Measurements from ENCODE around the gene RBM3.
"Not testable (repeated sequence)": the region's sequence is repeated elsewhere in the genome, so short reads cannot be mapped to it uniquely, and the experiment has no call there.

The RBM3 gene

DNA sequence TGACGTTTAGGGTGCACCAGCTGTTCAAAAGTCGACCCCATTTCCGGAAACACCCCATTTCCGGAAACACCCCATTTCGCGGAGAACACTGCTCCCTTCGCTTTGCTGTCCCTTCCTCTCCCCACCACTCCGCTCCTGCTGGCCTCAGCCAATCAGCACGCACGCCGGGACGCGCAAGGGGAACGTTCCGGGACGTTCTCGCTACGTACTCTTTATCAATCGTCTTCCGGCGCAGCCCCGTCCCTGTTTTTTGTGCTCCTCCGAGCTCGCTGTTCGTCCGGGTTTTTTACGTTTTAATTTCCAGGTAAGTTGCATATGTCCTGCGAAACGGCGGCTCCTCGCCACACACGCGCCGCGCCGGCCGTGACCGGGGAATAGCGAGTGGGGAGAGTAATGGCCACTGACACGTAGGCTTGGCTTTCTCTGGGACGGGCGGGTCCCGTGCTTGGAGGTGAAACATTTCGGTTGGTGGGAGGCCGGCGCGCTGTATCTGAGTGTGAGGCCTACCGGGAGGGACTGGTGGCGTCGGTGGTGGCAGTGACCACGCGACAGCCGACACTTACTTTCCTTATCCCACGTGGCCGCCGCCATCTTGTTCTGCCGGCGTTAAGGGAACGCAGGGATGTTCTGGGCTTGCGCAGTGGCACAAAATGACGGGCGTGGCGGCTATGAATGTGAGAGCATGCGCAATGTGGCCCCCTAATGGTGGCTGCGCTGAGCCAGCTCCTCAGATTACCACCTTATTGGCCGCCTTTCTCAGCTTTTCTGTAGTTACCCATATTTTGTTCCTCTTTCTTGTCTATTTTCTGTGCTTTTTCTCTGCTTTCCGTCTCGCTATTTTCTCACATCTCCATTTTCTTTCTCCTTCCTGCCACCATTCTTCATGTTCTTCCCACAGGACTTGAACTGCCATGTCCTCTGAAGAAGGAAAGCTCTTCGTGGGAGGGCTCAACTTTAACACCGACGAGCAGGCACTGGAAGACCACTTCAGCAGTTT, at the start of gene RBM3:
Gene RBM3, plus strand, starts transcription at position 215 of the 997 bp plus-strand sequence. Its CDS starts 697 bp downstream, at position 912.
- H3K4me3 ChIP-seq (ENCODE audit: low read depth, low read length) = peak within 1 kb of the TSS; percentile 67
- TF ChIP-seq, protein P1, sequence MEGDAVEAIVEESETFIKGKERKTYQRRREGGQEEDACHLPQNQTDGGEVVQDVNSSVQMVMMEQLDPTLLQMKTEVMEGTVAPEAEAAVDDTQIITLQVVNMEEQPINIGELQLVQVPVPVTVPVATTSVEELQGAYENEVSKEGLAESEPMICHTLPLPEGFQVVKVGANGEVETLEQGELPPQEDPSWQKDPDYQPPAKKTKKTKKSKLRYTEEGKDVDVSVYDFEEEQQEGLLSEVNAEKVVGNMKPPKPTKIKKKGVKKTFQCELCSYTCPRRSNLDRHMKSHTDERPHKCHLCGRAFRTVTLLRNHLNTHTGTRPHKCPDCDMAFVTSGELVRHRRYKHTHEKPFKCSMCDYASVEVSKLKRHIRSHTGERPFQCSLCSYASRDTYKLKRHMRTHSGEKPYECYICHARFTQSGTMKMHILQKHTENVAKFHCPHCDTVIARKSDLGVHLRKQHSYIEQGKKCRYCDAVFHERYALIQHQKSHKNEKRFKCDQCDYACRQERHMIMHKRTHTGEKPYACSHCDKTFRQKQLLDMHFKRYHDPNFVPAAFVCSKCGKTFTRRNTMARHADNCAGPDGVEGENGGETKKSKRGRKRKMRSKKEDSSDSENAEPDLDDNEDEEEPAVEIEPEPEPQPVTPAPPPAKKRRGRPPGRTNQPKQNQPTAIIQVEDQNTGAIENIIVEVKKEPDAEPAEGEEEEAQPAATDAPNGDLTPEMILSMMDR (IDR thresholded peaks at IDR 0.05; ENCODE audit: low read depth, low read length) = no peak

DNA sequence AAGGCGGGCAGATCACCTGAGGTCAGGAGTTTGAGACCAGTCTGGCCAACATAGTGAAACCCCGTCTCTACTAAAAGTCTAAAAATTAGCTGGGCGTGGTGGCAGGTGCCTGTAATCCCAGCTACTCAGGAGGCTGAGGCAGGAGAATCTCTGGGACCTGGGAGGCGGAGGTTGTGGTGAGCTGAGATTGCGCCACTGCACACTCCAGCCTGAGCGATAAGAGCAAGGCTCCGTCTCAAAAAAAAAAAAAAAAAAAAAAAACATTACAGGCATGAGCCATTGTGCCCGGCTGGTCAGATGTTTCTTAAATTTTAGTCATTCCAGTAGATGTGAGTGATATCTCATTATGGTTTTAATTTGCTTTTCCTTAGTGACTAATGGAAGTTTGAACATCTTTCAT, 48.4 kb upstream of the RBM3 start:
- H3K4me3 ChIP-seq (ENCODE audit: low read depth, low read length) = not testable (repeated sequence)

DNA sequence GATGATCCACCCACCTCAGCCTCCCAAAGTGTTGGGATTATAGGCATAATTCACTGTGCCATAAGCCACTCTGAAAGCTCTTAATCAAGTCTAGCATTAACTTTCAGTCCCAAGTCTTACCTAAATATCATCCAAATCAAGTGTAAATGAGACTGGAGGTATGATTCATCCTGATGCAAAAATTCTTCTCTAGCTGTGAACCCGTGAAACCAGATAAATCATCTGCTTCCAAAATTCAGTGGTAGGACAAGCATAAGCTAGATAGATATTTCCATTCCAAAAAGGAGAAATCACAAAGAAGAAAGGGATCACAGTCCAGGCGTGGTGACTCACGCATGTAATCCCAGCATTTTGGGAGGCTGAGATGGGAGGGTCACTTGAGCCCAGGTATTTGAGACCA, 43.5 kb upstream of the RBM3 start:
- no peak overlapping the region for H3K4me3 ChIP-seq (ENCODE audit: low read depth, low read length)
- TF ChIP-seq, protein P1 (IDR thresholded peaks at IDR 0.05; ENCODE audit: low read depth, low read length) = no peak

DNA sequence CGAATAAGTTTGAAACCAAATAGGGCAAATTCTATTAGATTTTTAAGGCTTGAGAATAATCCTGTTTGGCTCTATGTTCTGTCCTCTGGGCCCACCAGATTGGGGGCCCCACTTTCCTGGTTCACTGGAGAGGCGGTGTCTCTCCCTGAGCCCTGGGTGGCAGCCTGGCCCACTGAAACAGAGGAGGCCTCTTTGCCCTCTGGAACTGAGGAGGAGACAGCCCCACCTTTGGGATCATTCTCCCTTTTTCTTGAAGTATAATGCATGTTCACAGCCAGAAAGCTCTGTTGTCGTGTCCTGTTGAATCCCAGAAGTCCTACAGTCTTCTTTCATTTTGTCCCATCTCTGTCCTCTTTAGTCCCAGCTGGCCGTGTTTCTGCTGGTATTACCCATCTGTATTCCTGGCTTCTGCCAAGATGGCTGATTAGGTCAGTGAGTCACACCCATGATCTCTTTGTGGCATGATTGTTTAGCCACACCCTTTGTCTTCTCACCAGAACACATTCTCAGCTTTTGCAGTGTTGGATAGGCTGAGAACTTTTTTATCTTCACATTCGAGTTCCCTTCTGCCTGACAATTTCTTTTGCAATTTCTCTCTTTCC, 42.8 kb upstream of the RBM3 start:
- TF ChIP-seq, protein P1 (IDR thresholded peaks at IDR 0.05; ENCODE audit: low read depth, low read length) = no peak
- H3K4me3 ChIP-seq (ENCODE audit: low read depth, low read length) = no peak overlapping the region

DNA sequence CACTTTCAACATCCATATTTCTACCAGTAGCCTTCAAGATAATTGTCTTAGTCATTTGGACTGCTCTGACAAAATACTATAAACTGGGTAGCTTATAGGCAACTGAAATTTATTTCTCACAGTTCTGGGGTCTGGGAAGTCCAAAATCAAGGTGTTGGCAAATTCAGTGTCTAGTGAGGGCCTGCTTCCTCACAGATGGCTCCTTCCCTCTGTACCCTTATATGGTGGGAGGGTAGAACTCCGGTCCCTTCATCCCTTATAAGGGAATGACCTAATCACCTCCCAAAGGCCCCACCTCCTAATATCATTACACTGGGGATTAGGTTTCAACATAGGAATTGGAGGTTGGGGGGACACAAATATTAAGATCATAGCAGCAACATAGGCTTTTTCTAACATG, 42.1 kb upstream of the RBM3 start:
- TF ChIP-seq, protein P1 (IDR thresholded peaks at IDR 0.05; ENCODE audit: low read depth, low read length) = no peak
- H3K4me3 ChIP-seq (ENCODE audit: low read depth, low read length) = no peak overlapping the region

DNA sequence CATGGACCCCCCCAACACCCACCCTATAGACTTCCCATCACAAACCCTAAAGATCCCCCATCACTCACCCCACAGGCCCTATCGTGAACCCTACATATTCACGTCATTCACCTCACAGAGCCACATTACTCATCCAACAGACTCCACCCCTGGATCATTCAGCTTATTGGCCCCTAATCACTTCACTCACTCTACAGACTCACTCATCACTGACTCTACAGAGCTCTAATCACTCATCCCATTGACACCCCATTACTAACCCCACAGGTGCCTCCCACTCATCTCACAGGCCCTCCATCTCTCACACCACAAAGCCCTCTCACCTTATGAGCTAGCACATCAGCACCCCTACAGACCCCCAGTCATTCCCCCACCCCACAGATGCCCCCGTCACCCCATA, 41.1 kb upstream of the RBM3 start:
- TF ChIP-seq, protein P1 (IDR thresholded peaks at IDR 0.05; ENCODE audit: low read depth, low read length) = no peak
- no peak overlapping the region for H3K4me3 ChIP-seq (ENCODE audit: low read depth, low read length)

DNA sequence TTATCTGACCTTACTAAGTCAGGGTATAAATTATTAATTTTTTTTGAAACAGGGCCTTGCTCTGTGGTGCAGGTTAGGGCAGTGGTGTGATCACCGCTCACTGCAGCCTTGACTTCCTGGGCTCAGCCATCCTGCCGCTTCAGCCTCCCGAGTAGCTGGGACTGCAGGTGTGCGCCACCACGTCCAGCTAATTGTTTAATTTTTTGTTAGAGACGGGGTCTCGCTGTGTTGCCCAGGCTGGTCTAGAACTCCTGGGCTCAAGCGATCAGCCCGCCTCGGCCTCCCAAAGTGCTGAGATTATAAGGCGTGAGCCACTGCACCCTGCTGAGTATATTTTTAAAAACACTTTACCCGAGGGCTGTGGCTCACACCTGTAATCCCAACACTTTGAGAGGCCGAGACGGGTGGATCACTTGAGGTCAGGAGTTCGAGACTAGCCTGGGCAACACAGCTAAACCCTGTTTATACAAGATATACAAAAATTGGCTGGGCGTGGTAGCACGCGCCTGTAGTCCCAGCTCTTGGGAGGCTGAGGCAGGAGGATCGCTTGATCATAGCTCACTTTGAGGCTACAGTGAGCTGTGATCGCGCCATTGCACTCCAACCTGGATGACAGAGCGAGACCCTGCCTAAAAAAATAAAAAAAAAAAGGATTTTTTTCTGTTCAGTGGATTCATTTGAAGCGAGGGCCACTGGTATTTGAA, 35.5 kb upstream of the RBM3 start:
- TF ChIP-seq, protein P1 (IDR thresholded peaks at IDR 0.05; ENCODE audit: low read depth, low read length) = no peak
- H3K4me3 ChIP-seq (ENCODE audit: low read depth, low read length) = peak overlapping the region; percentile 72

All from WI38 (cell line).